HG03025 (cell line): Measurements from ENCODE around the gene TMED1.

Source experiments
- ATAC-seq: cut with Tn5 transposase; IDR thresholded peaks from one replicate; pipeline ENCODE4 v1.9.1; 2021; ENCODE audit warnings: mild to moderate bottlenecking, moderate library complexity; ENCODE audit not compliant: unreplicated experiment, low FRiP score

TMED1 gene

DNA sequence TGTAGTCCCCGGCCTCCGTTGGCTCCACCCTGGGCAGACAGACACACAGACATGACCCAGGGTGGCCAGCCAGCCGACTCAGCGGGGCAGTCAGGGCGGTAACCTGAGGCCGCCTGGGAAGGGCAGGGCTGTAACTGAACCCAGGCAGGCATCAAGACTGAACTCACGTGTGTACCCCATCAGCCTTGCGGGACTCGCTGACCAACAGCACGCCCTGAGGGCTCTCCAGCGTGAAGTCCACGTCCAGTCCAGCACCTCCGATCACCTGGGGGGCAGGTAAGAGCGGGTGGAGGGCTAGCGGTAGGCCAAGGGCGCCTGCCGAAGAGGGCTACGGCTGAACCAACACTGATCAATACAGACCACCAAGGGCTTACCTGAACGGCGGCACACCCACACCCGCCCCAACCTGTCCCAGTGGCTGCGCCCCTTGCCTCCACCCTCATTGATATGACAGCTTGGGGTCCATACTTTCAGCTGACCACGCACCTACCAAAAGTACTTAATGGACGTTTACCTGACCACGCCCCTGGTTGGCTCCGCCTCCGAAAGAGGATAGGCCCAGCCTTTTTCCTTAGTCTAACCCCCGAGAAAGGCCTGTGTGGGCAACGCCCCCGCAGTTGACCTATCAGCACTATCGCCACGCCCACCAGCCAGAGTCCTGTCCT, 791 bp downstream of the TMED1 start:
- ATAC-seq: no peak

DNA sequence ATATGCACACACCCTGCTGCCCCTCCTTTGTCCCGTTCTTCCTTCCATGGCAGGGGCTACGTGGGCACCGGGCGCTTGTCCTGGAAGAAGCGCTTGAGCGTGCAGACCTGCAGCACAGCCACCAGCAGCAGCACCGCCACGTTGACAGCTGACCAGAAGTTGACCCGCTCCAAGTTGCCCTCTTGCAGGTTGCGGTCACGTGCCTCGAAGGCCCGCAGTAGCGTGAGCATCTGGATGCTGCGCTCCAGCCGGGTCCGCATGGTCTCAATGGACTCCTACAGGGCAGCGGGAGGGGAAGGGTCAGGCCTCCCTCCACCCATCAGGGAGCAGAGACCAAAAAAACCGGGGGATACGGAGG, 3.1 kb downstream of the TMED1 start:
- ATAC-seq: no peak

DNA sequence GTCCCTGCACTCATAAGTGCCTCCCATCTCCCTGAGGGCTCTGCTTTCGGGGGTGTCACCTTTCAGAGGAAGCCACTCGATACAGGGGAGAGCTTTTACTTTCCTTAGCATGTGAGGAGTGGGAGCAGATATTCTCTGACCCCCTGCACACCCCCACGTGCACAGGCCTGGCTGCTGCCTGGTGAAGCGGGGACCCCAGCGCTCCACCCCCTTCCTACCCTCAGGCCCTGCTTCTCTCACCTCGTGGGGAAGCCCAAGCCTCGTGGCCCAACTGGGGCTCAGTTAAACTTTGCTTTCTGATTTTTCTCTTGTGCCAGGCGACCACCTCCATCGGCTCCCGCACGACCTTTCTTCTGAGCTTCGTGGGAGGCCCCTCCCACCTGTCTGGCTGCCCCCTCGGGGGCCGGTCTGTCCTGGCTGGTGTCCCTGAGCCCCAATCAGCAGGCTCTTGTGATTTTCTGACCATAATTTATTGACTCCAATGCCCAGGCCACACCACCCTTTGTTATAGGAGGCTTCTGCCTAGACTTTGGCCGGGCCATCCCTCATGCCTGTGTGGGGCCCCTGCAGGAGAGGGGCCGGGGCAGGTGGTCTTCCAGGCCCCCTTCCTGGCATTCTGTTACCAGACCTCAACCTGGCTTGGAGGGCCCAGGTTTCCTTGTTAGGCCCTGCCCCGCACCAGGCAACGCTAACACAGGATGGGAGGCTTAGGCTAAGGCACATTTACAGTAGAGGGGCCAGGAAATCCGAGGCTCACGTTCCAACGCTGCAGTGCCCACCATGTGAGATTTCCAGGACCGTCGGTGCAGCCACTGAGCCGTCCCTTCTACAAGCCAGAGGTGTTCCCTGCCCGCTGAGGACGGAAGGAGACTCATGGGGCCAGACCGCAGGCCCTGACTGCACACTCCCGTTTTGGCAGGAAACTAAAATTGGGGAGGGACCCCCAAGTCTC, 3.7 kb downstream of the TMED1 start:
- ATAC-seq: no peak

- no peak for ATAC-seq
These were observed 4.9 kb downstream of the TMED1 start for GRCh38 chr19:10830931-10831779.

- ATAC-seq: no peak
These were observed 5.6 kb downstream of the TMED1 start for GRCh38 chr19:10830370-10830769.

DNA sequence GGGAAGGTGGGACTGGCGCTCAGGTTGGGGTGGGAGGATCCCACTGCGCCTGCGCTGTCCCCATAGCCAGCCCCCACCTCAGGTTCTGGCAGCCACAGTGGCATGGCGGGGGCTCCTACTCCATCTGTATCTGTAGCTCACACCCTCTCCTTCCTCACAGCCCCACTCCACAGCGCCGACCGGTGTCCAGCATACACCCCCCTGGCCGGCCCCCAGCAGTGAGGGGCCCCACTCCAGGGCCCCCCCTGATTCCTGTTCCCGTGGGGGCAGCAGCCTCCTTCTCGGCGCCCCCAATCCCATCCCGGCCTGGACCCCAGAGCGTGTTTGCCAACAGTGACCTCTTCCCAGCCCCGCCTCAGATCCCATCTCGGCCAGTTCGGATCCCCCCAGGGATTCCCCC, 6.0 kb downstream of the TMED1 start:
- ATAC-seq: no peak

DNA sequence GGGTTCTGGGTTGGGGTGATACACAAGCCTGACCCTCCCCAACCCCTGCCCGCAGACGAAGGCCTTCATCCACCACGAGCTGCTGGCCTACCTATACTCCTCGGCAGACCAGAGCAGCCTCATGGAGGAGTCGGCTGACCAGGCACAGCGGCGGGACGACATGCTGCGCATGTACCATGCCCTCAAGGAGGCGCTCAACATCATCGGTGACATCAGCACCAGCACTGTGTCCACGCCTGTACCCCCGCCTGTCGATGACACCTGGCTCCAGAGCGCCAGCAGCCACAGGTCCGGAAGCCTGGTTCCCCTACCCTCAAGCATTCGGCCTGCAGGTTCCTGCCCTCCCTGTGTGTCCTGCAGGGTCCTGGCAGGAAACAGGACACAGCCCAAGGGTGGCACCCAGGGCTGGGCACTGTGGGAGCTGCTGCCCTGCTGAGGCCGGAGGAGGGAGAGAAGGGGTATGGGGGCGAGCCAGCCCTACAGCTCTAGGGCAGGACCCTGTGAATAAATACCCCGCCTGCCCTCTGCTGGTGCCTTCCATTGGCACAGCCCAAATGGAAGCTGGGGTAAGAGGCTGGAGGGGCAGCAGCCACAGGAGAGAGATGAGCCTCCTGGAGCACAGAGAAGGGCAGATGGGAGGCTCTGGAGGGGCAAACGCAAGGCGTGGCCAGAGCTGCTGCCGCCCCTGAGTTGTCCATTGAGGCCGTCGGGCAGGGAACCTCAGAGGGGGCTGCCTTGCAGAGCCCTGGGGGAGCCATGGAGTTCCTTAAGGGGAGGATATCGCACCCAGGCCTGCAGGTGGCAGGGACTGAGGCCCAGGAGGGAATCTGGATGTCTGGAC, 6.8 kb downstream of the TMED1 start:
- no peak for ATAC-seq

DNA sequence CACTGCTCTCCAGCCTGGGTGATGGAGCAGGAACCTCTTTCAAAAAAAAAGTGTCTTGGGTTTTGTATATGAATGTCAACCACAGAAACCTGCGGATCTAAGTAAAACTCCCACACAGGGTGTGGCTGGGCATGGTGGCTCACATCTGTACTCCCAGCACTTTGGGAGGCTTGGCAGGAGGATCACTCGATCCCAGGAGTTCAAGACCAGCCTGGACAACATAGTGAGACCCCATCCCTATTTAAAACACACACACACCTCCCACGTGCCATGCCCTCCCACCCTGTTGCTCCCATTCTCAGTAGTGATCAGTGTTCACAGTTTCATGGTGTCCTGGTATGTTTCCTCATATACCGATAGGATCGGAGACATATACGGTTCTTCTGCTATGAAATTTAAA, 9.2 kb downstream of the TMED1 start:
- no peak for ATAC-seq

DNA sequence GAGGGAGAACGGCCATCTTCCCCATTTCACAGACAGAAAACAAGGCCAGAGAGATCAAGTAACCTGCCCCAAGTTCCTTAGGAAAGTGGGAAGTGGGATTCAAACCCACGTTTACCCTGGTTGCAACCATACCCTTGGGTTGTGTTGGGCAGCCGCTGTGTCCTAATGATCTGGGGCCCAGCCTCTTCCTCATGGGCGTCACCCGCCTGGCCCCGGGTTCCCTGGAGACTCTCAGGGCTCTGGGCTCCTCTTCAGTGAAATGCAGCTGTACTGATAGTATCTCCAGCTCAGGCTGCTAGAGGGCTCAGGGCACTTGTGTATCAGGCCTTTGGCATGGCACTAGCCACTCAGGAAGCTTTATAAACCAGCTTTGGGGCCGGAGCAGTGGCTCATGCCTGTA, 9.8 kb downstream of the TMED1 start:
- ATAC-seq: no peak

DNA sequence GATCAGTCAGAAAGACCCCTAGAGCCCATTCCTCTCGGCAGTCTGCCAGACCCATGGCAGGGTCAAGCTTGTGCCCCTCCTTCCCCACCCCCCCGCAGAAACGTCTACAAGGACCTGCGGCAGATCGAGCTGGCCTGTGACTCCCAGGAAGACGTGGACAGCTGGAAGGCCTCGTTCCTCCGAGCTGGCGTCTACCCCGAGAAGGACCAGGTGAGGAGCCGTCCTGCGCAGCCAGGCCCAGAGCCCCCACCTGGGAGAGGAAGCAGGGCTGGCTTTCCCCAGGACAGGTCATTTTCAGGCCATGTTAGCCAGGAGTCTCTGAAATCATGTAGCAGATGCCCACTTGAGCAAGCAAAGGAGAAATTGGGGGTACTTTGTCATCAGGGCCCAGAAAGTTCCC, 12.3 kb downstream of the TMED1 start:
- ATAC-seq: no peak

- no peak for ATAC-seq
These were observed 15.8 kb downstream of the TMED1 start for GRCh38 chr19:10820173-10820572.

DNA sequence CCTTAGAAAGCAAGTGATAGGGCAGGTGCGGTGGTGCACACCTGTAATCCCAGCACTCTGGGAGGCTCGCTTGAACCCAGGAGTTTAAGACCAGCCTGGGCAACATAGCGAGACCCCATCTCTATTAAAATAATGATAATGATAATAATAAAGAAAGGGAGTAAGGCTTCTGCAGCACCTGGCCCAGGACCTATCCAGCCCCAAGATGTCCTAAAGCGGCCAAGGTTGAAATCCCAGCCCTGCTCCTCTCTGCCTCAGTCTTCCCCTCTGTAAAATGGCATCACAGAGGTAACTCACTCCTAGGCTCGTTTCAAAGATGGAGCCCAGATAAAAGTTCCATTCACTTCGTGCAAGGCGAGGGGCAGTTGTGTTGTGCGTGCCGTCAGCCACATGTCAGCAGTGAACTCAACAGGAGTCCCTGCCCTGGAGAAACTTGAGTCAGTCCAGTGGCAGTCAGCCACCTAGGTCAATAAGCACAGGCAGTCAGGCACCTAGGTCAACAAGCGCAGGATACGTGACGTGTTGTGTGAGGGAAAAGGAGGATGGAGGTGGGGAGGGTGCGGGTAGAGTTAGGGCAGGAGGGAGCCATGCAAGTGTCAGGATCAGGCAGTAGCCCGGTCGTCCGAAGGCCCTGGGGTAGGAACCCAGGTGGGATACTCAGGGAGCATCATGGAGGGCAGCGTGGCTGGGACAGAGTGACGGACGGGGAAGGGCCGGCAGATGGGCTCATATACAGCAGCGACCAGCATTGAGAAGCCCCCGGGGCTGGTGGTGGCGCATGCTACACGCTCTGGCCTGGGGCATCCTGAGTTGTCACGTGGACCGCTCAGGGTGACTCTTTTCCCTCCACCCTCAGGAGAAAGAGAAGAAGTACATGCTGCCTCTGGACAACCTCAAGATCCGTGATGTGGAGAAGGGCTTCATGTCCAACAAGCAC, 16.6 kb downstream of the TMED1 start:
- ATAC-seq: no peak

DNA sequence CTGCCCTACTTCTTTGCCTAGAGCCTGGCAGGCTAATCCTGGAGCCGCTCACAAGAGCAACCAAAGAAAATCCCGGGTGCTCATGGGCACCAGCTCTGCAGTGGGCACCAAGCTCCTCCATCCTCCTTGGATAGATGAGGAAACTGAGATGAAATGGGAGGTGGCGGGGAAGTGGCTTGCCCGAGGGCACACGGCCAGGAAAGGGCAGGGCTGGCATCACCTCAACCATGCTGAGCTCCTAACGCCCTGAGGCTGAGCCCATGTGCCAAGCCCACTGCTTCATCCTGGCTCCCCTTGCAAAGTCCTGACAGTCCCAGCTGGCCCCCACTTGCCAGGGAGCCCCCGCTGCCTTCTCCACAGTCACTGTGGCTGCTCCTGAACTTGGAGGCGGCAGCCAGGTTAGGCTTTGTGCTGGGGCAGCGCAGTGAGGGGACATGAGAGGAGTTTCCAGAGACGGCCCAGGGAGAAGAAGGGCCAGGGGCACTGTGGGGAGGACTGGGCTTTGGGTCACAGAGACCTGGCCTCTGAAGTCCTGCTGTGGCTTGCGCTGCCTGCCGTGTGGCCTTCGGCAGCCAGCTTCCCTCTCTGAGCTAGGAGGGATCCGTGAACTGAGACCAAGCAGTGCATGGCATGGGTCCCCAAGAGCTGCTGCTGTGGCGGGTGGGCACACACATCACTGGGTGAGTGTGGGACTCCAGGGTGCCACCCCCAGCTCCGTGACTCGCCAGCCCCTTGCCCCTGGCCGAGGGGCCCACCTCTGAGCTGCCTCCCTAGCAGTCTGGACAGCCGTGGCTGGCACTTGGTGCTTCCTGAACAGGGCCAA, 17.5 kb downstream of the TMED1 start:
- ATAC-seq: no peak

DNA sequence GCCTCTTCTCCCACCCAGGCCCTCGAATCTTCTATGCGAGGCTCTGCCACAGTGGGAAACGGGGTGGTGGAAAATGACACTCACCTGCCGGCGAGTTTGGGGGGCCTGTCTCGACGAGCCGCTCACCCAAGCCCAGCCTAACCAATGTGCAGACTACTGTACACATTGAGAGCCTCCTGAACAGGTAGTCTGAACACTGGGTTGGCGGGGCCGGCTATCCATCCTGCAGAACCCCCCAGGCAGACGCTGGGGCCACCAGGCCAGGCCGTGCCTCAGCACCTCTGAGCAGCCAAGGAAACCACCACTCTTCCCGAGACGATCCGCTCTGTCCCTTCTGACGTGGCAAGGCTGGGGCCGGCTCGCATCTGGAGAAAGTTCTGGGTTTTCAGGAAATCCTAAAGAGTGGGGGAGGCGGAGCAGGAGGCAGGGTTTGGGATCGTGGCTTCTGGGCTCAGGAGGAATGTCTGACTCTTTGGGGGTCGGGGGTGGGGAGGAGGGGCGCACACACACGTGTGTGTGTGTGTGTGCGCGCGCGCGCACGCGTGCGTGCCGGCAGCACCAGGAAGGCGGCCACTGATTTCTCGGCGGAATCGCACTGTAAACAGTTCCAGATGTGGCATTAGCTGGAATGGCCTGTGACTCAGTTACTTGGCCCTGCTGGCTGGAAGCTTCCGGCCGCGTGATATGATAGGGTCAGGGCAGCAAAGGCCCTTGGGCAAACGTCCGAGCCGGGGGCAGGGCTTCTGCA, 18.5 kb downstream of the TMED1 start:
- no peak for ATAC-seq

GRCh38 chr19:10816691-10817090, 19.3 kb downstream of the TMED1 start:
- ATAC-seq: no peak

- ATAC-seq: no peak
These were observed 19.9 kb downstream of the TMED1 start for GRCh38 chr19:10815969-10816644.

GRCh38 chr19:10815007-10815536, 20.9 kb downstream of the TMED1 start:
- ATAC-seq: no peak
